HG03196 (cell line): ENCODE measurements around the gene SPO11.

Experiments
- ATAC-seq: cut with Tn5 transposase; IDR thresholded peaks from one replicate; pipeline ENCODE4 v1.9.1; 2021; ENCODE audit not compliant: unreplicated experiment

The SPO11 gene, protein sequence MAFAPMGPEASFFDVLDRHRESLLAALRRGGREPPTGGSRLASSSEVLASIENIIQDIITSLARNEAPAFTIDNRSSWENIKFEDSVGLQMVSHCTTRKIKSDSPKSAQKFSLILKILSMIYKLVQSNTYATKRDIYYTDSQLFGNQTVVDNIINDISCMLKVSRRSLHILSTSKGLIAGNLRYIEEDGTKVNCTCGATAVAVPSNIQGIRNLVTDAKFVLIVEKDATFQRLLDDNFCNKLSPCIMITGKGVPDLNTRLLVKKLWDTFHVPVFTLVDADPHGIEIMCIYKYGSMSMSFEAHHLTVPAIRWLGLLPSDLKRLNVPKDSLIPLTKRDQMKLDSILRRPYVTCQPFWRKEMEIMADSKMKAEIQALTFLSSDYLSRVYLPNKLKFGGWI

DNA sequence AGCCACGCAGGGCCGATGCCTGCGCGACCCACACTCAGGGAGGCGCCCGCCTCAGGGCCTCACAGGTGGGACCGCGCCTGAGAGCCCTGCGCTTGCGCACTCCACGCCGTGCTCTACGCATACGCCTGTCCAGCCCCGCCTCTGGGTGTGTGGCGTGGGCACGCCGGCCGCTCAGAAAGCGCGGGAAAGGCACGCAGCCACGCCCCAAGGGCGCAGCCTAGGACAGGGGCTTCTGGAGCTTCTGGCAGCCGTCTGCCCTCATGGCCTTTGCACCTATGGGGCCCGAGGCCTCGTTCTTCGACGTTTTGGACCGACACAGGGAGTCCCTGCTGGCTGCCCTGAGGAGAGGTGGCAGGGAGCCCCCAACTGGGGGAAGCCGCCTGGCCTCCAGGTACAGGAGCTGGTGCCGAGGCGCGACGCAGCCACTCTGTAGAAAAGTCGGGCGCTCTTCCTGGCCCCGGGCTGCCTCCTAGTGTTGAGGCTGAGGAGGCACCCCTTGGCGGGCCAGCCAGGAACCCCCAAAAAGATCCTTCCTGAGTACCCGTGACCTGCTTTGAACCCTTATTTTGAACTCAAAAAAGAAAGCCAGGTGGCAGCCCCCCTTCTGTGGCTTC is at the start of gene SPO11:
Gene SPO11, plus strand, starts transcription at position 196 of the 614 bp plus-strand sequence. Its CDS starts 65 bp downstream, at position 261.
- no peak for ATAC-seq

DNA sequence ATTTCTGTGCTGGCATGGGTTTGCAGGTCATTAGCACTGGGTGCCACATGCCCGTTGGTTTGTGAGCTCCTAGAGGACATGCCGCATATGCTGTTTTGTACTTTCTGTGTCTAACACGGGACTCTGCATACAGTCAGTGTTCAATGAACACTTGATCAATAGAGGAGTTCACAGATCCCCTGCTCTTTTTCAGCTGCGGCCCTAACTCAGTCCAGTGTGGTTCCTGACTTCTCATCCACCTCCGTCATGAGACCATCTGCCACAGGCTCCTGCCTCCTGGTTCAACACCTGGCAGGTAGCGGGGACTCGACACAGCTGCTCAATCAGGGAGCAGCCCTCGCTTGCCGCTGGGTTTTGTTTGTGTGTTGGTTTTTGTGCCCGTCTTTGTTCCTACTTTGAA is 49.4 kb upstream of the SPO11 start:
- ATAC-seq, result no peak

DNA sequence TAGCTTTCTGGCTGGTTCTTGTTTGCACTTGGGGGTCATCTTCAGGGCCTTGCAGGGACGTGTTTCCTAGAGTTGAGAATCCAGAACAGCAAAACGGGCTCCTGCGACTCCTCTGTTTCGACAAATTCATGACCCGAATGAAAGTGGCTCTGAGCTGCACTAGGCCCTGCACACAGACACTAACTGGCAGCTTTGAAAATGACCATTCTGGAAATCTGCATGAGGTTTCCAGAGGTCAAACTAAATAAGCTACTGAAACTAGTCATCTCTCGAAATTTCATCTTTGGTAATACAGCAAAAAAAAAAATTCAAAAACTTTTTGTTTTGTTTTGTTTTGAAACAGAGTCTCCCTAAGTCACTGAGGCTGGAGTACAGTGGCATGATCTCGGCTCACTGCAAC is 47.7 kb upstream of the SPO11 start:
- no peak for ATAC-seq

DNA sequence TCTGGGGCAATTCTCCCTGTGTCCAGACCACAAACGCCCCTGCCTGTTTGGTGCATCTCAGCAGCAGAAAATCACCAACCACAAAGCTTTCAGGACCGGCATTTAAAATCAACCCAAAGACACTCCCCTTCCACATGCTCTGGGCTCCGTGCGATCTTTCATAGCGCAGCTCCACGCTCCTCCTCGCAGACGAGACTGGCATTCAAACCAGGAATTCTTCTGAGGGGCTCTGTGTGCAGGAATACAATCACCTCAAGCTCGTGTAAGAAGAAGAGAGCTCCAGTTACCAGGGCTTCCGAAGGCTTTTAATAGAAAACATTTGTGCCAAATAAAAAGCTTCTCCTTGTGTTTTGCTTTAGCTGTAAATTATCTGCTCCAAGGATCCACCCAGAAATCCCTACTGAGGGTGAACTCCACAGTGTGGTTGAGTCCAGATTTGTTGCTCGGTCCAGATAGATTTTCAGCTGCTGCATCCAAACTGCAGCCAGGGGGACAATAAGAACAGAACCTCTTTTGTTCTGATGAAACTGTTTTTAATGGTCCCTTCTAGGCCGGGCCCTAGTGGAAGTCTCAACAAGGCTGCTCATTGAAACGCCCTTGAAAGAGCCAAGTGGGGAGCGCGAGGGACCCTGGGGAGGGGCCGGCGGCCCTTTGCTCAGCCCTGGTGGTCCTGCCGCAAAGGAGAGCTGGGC is 46.8 kb upstream of the SPO11 start:
- ATAC-seq, result no peak

DNA sequence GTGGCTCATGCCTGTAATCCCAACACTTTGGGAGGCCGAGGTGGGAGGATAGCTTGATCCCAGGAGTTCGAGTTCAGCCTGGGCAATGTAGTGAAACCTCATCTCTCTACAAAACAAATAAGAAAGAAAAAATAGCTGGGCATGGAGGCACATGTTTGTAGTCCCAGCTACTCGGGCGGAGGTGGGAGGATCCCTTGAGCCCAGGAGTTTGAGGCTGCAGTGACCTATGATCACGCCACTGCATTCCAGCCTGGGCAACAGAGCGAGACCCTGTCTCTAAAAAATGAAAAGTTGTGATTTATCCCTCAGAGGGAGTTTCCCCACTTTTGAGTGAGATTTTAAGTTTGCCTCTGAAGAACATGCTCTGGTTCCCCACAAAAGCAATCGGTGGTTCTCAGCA is 45.7 kb upstream of the SPO11 start:
- no peak for ATAC-seq

DNA sequence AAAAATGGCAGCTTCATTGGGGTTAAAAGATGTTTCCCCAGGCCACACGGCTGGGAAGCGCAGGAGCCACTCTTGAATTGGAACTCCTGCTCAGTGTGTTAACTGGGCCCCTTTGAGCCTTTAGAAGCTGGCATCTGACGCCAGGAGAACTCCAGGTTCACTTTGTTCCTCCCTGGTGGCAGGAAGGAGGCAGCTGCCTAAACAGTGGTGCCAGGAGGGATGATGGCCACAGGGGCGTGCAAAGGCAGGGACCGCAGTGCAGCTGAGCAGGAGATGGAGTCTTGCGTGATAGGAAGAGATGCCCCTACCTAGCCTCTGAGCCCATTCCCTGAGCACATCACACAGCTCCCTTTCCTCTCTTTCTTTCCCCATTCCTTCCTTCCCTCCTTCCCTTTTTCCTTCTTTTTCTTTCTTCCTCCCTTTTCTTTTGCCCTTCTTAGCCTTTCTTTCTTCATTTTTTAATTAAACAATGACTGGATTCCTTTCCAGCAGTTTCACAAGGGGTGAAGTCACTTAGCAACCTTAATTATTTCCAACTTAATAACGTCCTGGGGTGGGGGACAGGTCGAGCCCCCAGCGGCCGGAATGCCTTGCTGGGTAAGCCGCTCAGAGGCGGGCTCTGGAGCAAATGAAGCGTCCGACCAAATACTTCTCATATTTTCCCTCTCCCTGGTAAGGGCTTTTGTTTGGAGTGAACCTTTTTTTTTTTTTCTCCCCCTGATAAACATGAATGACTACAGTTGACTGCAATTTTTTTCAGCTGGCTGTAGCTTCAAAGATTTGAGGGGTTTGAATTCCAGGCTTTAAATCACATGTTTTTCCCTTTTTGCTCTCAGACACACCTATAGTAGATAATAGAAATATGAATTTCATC is 42.4 kb upstream of the SPO11 start:
- no peak for ATAC-seq

DNA sequence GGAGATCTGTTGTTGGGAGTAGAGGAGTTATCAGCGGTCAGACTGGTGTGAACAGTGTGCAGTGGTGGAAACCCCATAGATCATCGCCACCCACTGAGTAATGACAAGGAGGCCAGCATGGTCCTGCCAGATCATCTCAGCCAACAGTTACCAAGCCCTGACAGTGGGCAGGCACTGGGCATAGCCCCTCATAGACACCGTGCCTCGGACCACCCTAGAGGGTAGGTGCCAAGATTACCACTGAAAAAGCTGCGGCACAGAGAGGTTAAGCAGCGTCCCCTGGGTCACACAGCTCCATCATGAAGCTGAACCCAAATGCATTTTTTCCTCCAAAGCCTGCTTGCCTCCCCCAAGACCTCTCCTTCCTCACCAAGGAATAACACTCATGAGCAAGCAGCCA is 41.7 kb upstream of the SPO11 start:
- no peak for ATAC-seq

DNA sequence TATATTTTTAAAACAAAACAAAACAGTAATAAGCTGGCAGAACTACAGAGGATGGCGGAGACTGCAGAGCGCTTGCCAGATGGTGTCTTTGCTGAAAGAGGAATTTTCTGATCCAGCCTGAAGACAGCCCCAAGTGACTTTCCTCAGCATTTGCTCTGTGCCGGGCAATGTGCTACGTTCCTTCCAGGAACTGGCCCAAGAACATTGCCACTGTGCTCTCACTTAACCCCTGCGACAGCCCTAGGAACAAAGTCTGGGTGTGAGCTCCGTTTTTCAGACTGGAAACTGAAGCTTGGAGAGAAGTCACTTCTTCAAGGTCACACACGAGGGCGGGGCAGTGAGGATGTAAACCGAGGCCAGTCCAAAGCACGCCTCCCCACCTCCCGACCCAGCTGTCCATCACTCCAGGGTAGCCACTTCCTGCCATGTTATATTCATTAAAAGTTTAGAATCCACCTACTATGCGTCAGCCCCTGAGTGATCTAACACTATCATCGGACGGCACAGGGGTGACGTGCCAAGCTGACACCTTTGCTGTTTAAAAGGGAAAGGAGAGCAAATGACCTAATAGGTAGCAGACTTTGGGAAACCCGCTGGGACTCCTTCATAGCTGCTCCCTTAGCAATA is 40.8 kb upstream of the SPO11 start:
- no peak for ATAC-seq

DNA sequence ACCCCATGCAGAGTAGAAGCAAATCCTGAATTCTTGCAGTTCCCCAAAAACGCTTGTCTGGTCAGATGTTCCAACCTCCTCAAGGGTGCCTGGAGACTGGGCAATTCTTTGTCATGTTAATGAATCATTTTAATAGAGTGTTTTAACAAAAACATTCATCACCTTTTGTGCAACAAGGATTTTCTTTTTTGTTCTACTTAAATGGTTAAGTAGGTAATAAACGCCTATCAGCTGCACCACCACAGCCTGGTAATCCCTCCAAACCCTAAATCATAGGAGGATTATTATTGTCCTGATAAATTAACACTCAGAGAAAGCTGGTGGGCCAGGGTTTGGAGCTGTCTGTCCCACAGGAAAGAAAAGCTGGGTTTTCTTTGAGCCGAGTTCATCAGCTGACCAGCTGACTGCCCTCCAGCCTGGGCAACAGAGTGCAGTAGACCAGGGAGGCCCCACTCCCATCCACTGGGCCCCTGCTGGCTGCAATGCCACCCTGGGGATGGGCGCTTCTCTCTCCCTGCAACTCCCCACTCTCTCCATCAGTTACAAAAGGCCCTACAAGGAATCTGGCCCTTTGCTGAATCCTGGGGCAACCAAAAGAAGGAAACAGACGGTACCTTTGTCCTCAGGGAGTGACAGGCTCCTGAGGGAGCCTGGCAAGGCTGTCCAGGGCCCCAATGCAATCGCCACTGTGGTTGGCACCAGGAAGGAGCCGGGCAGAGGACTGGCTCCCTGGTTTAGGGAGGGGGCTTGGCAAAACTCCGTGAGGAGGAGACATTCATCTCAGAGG is 40.0 kb upstream of the SPO11 start:
- ATAC-seq, result no peak

DNA sequence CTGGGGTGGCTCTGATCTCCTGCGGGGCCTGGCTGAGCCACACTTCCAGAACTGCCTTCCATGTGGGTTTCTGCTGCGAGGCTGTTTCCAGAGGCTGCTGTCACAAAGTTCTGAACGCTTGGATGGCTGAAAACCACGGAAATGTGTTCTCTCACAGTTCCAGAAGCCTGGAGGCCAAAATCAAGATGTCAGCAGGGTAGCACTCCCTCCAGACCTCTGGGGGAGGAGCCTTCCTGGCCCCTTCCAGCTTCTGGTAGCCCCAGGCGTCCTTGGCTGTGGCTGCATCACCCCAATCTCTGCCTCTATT is 39.5 kb upstream of the SPO11 start:
- no peak for ATAC-seq

DNA sequence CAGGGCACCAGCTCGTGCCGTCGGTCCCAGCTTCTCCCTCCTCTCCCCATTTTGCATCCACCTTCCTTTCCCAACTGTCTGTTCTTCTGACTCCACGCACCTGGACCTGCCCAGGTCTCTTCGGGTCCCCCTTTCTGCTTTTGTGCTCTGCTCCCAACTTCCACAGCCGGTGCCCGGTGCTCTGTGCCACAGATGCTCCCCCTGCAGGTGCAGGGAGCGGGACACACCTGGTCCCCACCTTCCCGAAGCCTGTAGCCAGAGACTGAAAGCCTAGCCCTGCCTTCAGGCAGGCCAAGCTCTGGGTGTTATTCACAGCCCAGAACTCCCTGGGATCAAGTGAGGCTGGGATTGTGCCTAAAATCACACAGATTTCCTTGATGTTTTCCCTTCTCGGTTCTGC is 38.6 kb upstream of the SPO11 start:
- ATAC-seq, result no peak

DNA sequence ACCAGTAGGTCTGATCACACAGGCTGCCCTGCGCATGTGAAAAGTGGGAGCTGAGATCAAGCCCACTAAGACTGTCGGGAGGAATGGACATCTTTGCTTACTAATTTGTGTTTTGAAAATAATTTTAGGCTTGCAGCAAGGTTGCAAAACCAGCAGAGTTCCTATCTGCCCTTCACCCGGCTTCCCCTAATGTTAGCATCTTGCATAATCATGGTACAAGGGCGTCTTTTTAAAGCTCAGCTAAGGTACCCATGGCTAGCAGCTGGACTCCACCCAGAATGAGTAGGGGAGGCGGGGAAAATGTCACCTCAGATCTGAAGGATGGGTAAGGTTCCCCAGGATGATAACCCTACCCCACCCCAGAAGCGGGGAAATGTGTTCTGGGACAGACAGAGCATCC is 37.9 kb upstream of the SPO11 start:
- ATAC-seq, result no peak

DNA sequence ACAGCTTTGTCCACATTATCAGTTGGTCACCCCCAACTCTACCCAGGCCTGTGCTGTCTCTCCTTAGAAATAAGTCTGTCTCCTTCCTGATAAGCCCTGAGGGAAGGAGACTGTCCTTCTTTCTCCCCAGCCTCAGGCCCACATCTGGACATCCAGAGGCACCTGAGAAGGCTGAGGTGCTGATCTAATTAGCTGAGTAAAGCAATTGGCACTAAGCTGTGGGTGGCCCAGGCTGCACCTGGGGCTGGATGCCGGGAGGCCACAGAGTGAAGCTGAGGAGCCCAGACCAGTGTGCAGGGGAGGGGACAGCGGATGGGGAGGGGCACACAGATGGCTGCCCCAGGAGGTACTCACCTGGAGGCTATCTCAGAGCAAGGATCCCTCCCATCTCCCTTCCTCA is 37.0 kb upstream of the SPO11 start:
- no peak for ATAC-seq

DNA sequence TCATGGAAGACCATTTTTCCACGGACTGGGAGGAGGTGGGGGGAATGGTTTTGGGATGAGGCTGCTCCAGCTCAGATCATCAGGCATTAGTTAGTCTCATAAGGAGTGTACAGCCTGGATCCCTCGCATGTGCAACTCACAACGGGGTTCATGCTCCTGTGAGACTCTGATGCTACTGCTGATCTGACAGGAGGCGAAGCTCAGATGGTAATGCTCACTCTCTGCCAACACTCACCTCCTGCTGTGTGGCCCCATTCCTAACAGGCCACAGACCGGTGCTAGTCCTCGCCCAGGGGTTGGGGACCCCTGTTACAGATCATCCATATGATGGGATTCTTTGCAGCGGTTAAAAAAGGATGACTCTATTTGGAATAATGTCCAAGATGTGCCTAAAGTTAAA is 35.6 kb upstream of the SPO11 start:
- no peak for ATAC-seq

DNA sequence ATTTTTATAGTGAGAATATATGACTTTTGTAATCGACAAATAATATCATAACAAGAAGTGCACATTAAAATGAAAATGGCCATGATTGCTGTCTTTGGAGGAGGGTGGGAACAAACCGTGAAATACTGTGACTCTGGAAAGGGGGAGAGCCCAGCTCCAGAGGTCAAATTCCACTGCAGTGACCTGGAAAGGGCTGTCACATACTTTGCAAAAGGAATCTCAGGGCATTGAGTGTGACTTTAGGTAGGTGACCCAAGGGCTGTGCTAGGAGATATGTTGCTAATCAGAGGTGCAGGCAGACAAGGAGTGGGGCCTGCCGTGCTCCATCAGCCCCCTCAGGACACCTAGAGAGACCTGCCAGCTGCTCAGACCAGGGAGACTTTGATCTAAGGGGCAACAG is 35.1 kb upstream of the SPO11 start:
- no peak for ATAC-seq

DNA sequence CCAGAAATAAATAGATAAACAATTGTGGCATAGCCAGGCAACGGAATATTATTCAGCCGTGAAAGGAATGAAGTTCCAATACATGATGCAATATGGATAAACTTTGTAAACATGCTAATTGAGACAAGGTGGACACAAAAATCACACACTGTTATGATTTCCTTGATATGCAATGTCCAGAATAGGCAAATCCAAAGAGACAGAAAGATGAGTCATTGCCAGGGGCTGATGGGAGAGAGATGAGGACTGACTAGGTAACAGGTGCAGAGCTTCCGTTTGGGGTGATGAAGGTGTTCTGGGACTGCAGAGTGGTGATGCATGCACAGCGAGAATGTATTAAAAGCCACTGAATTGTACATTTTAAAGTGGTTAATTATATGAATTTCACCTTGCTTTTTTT is 31.1 kb upstream of the SPO11 start:
- no peak for ATAC-seq

DNA sequence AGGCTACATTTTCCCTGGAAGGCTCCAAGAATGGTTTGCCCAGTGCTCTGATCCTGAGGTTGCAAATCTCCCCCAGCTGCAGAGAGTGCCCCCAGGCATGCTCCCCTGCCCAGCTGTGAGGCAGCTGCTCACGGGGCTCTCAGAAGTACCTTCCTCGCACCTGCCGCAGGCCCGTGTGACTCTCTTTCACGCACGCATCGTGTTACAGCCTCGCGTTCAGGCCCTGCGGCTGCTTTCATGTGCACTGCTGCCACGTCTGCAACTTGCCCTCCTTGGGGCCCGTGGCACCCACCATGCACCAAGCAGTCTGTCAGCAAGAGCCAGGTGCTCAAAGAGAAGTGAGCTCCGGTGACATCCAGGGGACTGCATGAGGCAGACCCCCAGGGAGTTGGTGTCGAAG is 28.6 kb upstream of the SPO11 start:
- no peak for ATAC-seq

DNA sequence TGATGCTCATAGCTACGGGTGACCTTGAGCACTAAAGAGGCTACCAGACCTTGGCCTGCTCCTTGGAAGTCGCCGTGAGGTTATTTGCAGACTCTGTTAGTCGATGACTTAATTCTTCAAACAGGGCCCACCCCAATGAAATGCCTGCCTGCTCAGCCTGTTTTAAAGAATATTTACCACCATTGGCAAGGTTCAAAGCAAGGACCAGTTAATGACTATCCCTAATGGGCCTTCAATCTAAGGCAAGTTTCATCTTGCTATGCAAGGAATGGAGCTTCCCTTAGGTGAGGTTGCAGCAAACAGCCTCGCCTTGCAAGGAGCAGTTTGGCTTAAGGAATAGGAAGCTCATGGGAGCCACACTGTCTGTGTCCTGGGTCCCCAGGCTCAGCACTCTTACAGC is 22.9 kb upstream of the SPO11 start:
- ATAC-seq, result no peak

DNA sequence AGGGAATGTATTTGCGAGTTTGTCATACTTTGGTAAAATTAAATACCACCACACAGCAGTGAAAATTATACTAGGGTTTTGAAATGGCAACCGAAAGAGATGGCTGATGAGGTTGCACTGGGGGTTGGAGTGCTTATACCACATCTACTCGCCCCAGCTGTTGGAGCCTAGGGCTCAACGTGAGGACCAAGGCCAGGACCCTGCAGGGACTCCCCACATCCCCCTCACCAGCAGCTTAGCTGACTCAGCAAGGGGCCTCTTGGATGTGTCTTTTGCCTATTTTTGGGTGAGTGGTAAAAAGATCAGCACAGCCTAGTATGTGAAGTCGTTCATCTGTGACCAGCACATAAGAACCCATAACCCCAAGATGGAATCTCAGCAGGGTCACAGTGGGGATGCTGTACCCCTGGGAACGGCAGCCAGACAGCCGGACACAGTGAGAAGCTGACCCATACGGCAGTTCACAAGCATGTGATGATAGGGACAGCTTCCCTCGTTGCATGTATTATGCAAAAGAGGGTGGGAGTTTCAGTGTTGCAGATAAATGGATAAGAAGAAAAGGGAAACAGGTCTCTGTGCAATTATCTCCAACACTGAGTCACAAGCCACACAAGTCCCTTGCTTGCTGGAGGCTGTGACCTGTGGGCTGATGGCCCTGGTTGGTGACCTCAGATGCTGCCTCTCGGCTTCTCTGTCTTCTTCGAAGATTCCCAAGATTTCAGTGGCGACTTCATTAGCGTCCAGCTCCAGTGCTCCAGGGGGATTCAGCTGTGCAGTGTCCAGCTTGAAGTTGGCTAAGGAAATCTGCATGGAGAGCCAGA is 20.9 kb upstream of the SPO11 start:
- no peak for ATAC-seq
